HG03039 (cell line): Measurements from ENCODE around the gene UQCRQ.

Experiments used
- ATAC-seq: cut with Tn5 transposase; IDR thresholded peaks from one replicate; pipeline ENCODE4 v1.9.1; 2021; ENCODE audit warnings: mild to moderate bottlenecking, moderate library complexity; ENCODE audit not compliant: unreplicated experiment

Gene UQCRQ

GRCh38 chr5:132866342-132867045, at the start of gene UQCRQ, which contains the start of gene GDF9:
Gene UQCRQ, plus strand, starts transcription at chr5:132866642. Its CDS starts 240 bp downstream, at chr5:132866882.
Gene GDF9, minus strand, starts transcription at chr5:132866469. Its CDS starts 1,936 bp downstream, at chr5:132864533.
- peak; percentile 98 for ATAC-seq

- ATAC-seq: no peak
These were observed 49.4 kb upstream of the UQCRQ start for GRCh38 chr5:132817011-132817410.

DNA sequence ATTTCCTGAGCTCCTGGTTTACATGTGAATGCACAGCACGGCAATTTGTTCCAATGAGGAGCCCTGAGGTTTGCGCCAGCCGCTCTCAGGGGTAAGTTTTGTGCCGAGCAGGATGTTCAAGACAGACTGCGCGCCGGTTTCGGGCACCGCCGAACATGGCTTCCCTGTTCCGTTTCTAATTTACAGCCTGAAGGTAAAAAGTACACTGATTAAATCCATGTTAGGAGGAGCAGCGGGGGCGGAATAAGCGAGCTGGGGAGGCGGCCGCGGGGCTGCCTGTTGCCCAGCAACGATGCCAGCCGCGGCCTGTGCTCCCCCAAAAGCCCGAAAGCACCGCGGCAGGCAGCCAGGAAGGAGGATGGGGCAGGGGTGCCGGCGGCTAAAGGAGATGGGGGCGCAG, 47.0 kb upstream of the UQCRQ start:
- no peak for ATAC-seq

- no peak for ATAC-seq
These were observed 46.2 kb upstream of the UQCRQ start for GRCh38 chr5:132820162-132820754.

DNA sequence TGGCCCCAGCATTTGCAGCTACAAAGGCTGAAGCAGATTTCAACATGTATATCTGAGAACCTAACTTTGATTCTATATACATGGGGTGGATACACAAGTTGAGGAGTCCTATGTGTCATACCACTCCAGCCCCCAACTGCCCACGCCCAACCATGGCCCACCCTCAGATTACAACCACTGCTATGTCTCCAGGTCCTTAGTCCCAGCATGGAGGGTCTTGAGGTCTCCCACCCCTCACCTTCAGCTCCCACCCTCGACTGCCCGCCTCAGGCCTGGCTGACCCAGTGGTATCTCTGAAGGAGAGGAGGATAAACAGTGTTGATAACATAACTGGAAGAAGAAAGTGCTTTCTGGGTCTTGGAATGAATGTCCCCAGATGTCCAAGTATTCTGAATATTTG, 45.1 kb upstream of the UQCRQ start:
- ATAC-seq: no peak

GRCh38 chr5:132821791-132822190, 44.7 kb upstream of the UQCRQ start:
- ATAC-seq: no peak

DNA sequence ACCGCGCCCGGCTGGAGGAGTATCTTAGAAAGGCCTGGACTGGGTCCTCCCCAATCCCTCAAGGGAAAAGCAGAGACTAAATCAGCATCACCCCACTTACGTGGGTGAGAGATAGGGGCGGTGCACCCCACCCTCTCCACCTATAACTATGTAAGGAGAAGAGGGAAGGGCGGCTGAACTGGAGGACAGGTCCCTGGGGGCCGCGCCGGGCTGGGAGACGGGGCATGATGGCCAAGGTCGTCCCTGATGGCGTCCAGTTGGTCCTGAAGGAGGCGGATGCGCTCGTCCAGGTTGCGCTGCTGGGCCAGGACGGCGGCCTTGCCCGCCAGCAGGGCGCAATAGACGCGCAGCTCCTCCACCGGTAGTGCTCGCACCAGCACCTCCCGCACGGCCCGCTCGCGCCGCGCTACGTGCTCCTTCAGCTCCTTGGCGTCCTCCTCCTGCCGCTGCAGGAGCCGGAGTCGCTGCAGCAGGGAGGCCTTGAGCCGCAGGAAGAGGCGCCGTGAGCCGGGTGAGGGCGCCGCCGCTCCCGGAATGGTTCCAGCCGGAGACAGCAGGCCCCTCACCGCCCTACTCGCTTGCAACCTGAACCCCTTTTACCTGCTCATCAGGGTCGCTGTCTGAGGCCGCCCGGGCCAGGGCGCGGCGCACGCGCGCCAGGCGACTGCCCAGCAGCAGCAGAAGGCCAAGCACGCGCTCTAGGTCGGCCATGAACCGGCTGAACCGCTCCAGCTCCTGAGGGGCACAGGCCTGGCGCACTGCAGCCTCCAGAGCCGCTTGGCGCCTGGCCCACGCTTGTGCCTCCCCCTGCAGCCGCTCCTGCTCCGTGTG, 43.6 kb upstream of the UQCRQ start:
- ATAC-seq: no peak

DNA sequence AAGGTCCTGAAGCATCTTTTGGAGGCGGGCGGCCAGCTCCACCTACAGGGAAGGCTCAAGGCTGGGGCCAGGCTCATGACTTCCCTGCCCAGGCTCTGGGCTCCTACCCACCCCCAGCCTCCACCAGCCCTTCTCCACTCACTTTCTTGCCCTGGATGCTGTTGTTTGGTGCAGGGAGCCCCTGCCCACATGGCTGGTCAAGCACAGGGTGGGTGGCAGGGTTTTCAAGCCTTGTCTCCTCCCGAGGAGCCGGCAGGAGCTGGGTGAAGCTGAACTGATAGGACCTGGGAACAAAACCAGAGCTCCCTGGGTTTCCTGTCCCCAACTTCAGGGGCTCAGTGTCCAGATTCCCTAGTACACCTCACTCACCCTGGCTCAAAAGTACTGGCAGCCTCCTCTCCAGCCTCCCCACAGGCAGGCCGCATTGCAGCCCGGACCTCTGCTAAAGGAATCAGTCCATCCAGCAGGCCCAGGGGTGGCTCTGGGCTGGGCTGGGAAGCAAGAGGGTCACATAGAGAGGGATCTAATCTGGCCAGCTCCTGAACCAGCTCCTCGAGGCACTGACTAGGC, 42.9 kb upstream of the UQCRQ start:
- ATAC-seq: no peak

GRCh38 chr5:132824426-132824825, 42.0 kb upstream of the UQCRQ start:
- ATAC-seq: no peak

DNA sequence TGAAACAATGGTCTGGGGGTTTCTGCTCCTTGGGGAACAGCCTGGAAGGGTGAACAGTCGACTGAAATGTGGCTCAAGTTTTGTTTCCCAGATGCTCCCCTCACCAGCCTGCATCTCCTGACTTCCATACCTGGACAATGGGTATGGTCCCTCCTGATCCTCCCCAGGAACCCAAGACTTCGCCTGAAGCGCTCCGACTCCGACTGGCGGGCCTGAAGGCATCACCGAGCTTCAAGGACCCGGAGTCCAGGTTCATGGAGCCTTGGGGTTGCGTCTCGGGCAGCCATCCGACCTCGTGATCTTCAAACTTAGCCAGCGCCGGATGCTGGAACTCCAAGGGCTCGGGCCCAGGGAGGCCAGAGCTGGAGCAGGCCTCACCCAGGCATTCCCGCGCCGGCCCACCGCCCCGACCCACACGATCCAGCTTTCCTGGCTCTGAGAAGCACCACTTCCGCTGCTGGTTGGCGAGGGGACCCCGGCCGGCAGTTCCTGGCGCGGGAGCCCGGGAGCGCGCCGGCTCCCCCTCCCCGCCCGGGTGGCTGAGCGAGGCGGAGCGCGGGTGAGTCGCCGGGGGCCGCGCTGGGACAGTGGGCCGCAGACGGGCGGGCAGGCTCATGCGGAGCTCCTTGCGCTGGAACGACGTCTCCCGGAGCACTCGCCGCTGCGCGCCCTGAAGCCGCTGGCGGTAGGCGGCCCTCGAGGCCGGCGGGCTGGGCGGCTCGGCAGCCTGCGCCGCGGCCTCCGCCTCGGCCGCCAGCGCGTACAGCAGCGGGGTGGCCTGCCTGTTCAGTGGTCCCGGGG, 41.2 kb upstream of the UQCRQ start:
- no peak for ATAC-seq

DNA sequence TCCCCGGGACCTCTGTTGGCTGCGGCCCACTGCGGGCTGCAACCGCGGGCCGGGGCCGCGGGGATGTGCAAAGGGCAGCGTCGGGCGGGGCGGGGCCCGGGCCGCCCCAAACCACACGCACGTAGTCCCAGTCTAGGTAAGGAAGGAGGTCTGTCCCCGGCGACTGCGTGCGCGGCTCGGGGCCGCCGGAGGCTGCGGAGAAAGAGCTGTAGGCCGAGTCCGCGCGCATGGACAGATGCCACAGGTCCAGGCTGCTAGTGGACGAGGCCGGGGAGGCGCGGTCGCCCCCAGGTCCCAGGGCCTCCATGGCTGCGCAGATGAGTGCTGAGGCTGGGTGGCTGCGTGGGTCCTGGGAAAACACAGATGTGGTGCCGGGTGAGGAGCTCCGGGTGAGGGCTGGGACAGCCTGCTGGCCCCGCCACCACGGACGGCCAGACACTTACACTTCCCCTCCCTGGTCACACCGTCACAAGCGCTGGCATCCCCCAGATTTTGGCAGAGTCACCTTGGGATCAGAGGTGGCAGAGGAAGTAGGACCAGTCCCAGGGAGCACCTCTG, 40.5 kb upstream of the UQCRQ start:
- no peak for ATAC-seq

DNA sequence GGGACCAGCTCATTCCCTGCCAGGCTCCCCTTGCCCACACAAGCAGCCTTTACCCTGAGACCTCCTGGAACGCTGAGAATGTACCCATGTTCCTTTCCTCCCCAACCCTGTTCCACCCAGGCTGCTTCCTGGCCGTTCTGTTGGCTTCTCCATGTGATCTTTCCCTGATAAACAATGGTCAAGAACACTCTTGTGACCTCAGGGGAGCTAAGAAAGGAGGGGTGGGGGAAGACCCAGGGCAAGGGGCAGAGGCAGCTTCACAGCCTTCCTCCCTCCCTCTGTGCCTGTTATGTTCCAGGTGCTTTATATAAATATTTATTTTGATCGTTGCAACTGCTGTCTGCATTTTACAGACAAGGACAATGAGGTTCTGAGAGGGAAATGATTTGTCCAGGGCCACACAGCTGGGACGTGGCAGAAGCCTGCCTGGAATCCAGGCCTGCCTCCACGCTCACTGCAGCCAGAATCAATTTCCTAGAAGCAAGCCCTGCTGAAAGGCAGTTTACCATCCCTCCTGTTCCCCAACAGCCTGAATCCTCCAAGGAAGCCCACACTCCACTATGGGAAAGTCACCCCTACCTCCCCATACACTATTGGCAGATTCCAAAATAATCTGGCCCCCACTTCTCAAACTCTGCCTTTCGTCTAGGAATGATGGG, 39.9 kb upstream of the UQCRQ start:
- no peak for ATAC-seq

GRCh38 chr5:132827943-132828673, 38.3 kb upstream of the UQCRQ start:
- no peak for ATAC-seq

DNA sequence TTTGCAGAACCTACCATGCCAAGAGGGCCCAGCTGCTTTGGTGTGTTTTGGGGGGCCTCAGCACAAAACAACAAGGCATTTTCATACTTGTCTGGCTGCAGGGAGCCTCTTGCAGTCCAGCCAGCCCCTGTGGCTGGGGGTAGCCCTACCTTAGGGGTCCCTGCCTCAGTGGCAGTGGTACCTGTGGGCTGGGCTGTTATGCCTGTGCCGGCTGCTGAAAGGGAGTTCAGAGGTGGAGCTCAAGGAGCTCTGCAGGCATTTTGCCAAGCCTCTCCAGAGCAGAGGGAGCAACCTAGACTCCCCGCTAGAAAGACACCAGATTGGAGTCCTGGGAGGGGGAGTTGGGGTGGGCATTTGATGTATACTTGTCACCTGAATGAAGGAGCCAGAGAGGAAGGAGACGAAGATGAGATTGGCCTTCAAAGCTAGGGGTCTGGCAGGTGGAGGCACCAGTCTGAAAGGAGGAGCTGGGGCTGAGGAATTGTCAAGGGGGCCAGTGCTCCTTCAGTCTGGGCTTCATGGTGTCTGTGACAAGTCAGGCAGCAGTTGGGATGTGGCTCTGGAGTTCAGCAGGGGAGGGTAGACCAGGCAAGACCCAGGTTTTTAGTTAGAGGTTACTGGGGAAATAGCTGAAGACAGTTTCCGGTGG, 37.5 kb upstream of the UQCRQ start:
- no peak for ATAC-seq

DNA sequence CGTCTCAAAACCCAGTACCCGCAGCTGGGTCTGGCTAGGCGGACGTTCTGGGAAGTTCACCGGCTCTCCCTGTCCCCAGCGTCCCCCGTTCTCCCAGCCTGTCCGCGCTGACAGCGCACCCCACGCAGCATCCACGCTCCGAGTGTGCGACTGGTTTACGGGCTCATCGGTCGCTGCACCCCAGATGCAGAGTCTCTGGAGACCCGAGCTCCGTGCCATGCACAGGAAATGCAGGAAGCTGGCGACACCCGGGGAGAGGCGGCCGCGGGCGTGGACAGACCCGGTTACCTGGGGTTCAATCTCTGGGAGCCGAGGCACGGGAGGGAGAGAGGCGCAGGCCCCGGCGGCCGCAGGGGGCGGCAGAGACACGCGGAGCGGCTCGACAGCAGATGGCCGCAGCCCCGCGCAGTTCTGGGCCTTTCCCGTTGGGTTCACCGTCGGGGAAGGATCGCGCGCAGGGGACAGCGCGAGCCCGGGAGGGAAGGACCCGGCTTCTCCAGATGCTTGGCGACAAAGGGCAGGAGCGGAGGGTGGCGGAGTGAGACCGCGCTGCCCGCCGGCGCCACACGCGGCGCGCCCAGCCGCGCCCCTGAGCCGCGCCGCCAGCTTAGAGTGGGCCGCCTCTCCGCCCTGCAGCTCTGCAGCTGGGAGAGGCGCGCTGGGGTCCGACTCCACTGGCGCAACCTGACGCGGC, 36.6 kb upstream of the UQCRQ start:
- peak; percentile 65 for ATAC-seq

DNA sequence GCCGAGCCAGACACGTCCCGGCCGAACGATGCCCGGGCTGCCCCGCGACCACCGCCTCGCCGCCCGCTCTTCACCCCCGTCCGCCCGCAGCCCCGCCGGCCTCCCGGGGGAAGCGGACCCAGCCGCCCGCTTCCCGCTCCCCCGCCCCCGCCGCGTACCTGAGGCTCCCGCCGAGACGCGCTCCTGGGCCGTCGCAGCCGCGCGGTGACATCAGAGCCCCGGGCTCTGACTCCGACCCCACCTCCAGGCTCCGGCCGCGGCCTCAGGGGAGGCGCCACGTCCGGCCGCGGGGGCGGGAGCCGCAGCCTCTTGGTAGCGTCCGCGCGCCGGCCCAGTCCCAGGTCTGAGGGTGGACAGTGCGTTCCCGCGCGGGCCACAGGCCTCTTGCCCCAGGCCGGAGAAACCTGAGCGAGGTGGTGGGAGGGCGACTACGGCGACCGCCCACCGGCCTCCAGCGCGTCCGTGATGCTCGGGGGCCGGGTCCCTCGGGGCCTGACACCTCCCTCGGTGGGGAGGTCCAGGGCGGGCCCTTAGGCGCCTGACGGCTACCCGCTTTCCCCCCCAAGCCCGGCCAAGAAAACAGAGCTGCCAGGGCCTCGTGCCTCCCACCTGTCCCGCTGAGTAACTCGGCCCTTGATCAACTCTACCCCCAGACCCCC, 35.9 kb upstream of the UQCRQ start, which contains the start of gene SHROOM1:
SHROOM1 (minus strand) TSS at position 212 of the 659 bp plus-strand sequence. CDS start 4,507 bp downstream, outside the sequence.
- peak; percentile 56 for ATAC-seq

GRCh38 chr5:132831095-132831860, 35.2 kb upstream of the UQCRQ start:
- ATAC-seq: no peak
